PFSK-1 (cell line): ENCODE data around the gene ENPP1.

Experiments
- FOXP2 ChIP-seq: optimal IDR thresholded peaks from 2 replicates; pipeline ENCODE3; 2011; ENCODE audit warnings: borderline replicate concordance, control low read depth, inconsistent platforms; ENCODE audit not compliant: insufficient read depth; ENCODE audit errors: extremely low read length, extremely low read depth
- POLR2AphosphoS5 ChIP-seq: IDR thresholded peaks from 2 replicates; pipeline ENCODE4 v1.6.1; 2012; ENCODE audit warnings: low read depth, mild to moderate bottlenecking, control low read depth, low read length, moderate library complexity
- REST ChIP-seq, 2 experiments: IDR thresholded peaks; 2 replicates each; pipeline versions ENCODE4 v1.6.1 to v1.8.0; 2011 to 2012; ENCODE audit warnings: low read depth in 2 of 2, low read length in 2 of 2, control low read depth in 1 of 2, inconsistent platforms in 1 of 2, mild to moderate bottlenecking in 1 of 2, moderate library complexity in 1 of 2; ENCODE audit not compliant: insufficient read depth in 1 of 2
- SIN3A ChIP-seq: IDR thresholded peaks from 2 replicates; pipeline ENCODE4 v1.6.1; 2012; ENCODE audit warnings: mild to moderate bottlenecking, low read length, moderate library complexity, borderline replicate concordance; ENCODE audit not compliant: insufficient read depth
- TAF1 ChIP-seq: IDR thresholded peaks from 2 replicates; pipeline ENCODE4 v1.6.1; 2012; ENCODE audit warnings: low read length, control low read depth, borderline replicate concordance; ENCODE audit not compliant: insufficient read depth

The ENPP1 gene

GRCh38 chr6:131803007-131803769, 4.6 kb upstream of the ENPP1 start:
- TF ChIP-seq SIN3A = no peak
- TF ChIP-seq REST (IDR thresholded peaks at IDR 0.05; ENCODE audit: insufficient read depth in 1 of 2, low read depth in 2 of 2, low read length in 2 of 2) = no peak
- no peak for TF ChIP-seq TAF1
- TF ChIP-seq POLR2AphosphoS5 = no peak
- TF ChIP-seq FOXP2 = no peak

- TF ChIP-seq TAF1 = no peak
- no peak for TF ChIP-seq POLR2AphosphoS5
- TF ChIP-seq FOXP2 = no peak
- no peak for TF ChIP-seq SIN3A
- no peak for TF ChIP-seq REST (IDR thresholded peaks at IDR 0.05; ENCODE audit: insufficient read depth in 1 of 2, low read depth in 2 of 2, low read length in 2 of 2)
Observed at GRCh38 chr6:131804131-131804530, 3.7 kb upstream of the ENPP1 start.

- no peak for TF ChIP-seq FOXP2
- TF ChIP-seq POLR2AphosphoS5 = no peak
- TF ChIP-seq TAF1 = 0 out of 2 replicates have a peak, but pooled peaks have one; percentile 22
Observed at GRCh38 chr6:131807321-131807643, 538 bp upstream of the ENPP1 start.

GRCh38 chr6:131808460-131809269, 845 bp downstream of the ENPP1 start:
- TF ChIP-seq SIN3A (no peak), TAF1 (no peak), FOXP2 (no peak), POLR2AphosphoS5 (no peak), REST (IDR thresholded peaks at IDR 0.05; ENCODE audit: insufficient read depth in 1 of 2, low read depth in 2 of 2, low read length in 2 of 2) (no peak)

- no peak for TF ChIP-seq POLR2AphosphoS5
- no peak for TF ChIP-seq SIN3A
- TF ChIP-seq FOXP2 = no peak
- TF ChIP-seq REST (IDR thresholded peaks at IDR 0.05; ENCODE audit: insufficient read depth in 1 of 2, low read depth in 2 of 2, low read length in 2 of 2) = no peak
- TF ChIP-seq TAF1 = no peak
Observed at GRCh38 chr6:131811500-131811899, 3.7 kb downstream of the ENPP1 start.
